DMS 273 treated with DMSO at 0.1 percent for 48 hours (cell line): ENCODE data around the gene PLIN3.
A peak's percentile ranks its signal among the peaks of the same experiment; 100 is the strongest.
"Not testable (repeated sequence)": the region's sequence is repeated elsewhere in the genome, so short reads cannot be mapped to it uniquely, and the experiment has no call there.

Experiments used
- DNase-seq: peaks from one replicate; lab custom pipeline; 2025; lab: John Stamatoyannopoulos, UW

Gene PLIN3

GRCh38 chr19:4889034-4889815, 21.8 kb upstream of the PLIN3 start:
- peak; percentile 54 for DNase-seq

- DNase-seq, result not testable (repeated sequence)
Observed at GRCh38 chr19:4887803-4888202, 20.3 kb upstream of the PLIN3 start.

- not testable (repeated sequence) for DNase-seq
Observed at GRCh38 chr19:4884993-4885392, 17.5 kb upstream of the PLIN3 start.

- not testable (repeated sequence) for DNase-seq
Observed at GRCh38 chr19:4882874-4883273, 15.4 kb upstream of the PLIN3 start.

GRCh38 chr19:4879041-4879440, 11.6 kb upstream of the PLIN3 start:
- DNase-seq, result no peak

- no peak for DNase-seq
Observed at GRCh38 chr19:4878491-4878968, 11.1 kb upstream of the PLIN3 start.

GRCh38 chr19:4877753-4878490, 10.5 kb upstream of the PLIN3 start:
- DNase-seq, result no peak

GRCh38 chr19:4873930-4874329, 6.5 kb upstream of the PLIN3 start:
- DNase-seq, result no peak

GRCh38 chr19:4871711-4872110, 4.2 kb upstream of the PLIN3 start:
- DNase-seq, result no peak

GRCh38 chr19:4870025-4870700, 2.7 kb upstream of the PLIN3 start:
- DNase-seq, result no peak

GRCh38 chr19:4868286-4868834, 893 bp upstream of the PLIN3 start:
- DNase-seq, result no peak

GRCh38 chr19:4866595-4867424, 657 bp downstream of the PLIN3 start:
- no peak for DNase-seq

- no peak for DNase-seq
Observed at GRCh38 chr19:4861147-4861546, 6.3 kb downstream of the PLIN3 start.

- no peak for DNase-seq
Observed at GRCh38 chr19:4859697-4860096, 7.8 kb downstream of the PLIN3 start.

GRCh38 chr19:4856468-4856867, 11.0 kb downstream of the PLIN3 start:
- DNase-seq, result not testable (repeated sequence)

- not testable (repeated sequence) for DNase-seq
Observed at GRCh38 chr19:4853506-4853905, 14.0 kb downstream of the PLIN3 start.

- DNase-seq, result no peak
Observed at GRCh38 chr19:4852484-4852883, 15.0 kb downstream of the PLIN3 start.

- DNase-seq, result no peak
Observed at GRCh38 chr19:4851551-4852290, 15.7 kb downstream of the PLIN3 start.

- DNase-seq, result no peak
Observed at GRCh38 chr19:4849019-4849418, 18.4 kb downstream of the PLIN3 start.

GRCh38 chr19:4847190-4847973, 20.1 kb downstream of the PLIN3 start:
- no peak for DNase-seq
